Measurements from ENCODE around the gene NTRK3. TPM values are rescaled to one million over a fixed set of nuclear protein-coding genes. Genes with fewer than 3 reads are reported as not detected.

Gene NTRK3
- total RNA-seq, 1 donor from 2014 or later: 1.6 TPM

DNA sequence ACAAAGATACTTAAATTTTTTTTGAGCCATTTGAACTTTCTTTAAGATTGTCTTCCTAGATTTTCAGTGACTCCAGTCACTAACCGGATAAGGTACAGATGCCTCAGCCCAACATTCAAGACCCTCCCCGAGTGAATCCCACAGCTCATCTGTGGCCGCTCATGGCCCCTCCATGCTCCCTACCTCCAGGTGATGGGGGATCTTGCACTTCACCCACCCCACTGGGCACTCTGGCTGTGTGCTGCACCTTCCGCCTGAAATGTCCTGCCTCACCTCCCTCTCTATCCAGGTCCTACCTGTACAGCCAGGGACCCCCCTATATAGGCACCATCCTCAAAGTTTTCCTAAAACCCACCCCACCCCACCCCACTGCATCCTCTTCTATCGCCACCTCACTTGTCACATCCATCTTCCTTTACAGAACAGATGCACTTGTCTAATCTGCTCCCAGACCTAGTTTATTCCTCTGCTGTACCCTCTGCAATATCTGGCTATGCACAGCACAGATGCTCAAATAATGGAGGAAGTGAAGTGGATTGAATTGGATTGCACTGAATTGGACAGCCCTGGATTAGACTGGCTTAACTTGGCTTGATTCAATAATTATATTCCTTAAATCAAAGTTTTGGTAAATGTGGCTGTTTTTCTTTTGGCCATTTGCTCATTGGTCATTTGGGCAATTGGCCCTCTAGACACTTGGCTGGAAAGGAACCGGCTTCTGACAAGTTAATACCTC, 24.5 kb downstream of the NTRK3 start:
- DNase-seq (ENCODE audit: low spot score): no peak

DNA sequence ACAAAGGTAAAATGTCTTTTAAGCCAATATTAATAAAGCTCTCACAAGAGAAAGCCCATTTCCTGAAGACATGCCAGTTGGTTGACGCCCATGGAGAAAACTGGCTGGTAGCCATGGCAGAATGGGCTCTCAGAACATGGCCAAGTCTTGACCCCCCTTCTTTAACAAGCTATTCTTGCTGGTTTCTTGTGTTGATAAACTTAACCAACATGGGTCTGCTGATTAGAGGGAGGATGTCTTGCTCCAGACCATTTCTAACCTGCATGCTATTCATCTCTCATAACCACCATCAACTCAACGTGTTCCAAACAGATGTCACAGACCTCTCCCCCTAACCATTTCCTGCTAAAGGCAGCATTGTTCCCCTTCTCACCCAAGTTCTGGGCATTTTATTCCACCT, 25.7 kb downstream of the NTRK3 start:
- no peak for DNase-seq (ENCODE audit: low spot score)

DNA sequence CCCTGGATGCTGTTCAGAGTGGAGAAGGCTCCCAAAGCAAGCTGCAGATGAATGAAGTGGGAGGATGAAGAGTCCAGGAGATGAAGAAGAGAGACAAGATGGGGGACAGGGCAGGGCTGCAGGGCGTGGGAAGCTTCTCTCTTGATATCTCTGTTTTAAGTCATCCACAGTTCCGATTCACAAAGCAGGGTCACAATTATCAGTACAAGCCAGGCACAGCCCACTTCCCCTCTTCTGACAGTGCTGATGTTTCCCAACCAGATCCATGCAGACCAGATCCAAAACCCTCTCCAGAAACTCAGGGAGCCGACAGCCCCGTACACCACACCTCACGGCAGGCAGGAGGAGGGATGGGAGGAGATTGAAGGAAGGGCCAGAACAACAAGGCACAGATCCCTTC, 31.1 kb downstream of the NTRK3 start:
- DNase-seq (ENCODE audit: low spot score): no peak

DNA sequence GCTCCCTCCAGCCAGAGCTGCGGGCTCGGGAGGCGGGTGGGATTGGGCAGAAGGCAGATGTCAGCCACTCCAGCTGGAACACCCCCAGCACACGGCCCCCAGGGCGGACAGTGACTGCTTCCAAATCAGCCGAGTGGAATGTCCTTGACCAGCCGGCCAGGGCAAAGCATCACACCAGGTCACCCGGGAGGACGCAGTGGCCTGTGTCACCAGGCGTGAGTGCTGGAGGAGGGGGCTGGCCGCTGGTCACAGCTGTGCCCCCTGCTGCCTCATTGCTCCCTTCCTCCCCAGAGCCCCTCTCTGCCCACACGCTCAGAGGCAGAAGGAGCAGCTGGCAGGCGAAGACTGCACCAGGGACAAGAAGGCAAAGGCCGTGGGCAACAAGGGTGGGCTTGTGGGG, 33.5 kb downstream of the NTRK3 start:
- no peak for DNase-seq (ENCODE audit: low spot score)

DNA sequence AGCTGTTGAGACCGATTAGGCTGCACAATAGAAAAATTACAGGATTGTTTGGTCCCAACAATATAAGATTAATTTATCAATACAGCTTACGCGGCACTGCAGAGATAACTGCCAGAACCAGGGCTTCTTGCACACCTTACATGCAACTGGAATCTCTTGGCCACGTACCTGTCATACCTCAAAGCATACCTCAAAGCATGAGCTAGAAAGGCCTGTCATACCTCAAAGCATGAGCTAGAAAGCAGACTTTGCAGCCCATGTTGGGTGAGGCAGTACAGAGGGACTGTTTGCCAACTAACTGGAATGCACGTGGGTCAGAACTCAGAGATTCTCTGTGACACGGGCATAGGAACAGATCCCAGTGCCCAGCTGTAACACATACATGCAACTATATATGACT, 34.7 kb downstream of the NTRK3 start:
- no peak for DNase-seq (ENCODE audit: low spot score)

DNA sequence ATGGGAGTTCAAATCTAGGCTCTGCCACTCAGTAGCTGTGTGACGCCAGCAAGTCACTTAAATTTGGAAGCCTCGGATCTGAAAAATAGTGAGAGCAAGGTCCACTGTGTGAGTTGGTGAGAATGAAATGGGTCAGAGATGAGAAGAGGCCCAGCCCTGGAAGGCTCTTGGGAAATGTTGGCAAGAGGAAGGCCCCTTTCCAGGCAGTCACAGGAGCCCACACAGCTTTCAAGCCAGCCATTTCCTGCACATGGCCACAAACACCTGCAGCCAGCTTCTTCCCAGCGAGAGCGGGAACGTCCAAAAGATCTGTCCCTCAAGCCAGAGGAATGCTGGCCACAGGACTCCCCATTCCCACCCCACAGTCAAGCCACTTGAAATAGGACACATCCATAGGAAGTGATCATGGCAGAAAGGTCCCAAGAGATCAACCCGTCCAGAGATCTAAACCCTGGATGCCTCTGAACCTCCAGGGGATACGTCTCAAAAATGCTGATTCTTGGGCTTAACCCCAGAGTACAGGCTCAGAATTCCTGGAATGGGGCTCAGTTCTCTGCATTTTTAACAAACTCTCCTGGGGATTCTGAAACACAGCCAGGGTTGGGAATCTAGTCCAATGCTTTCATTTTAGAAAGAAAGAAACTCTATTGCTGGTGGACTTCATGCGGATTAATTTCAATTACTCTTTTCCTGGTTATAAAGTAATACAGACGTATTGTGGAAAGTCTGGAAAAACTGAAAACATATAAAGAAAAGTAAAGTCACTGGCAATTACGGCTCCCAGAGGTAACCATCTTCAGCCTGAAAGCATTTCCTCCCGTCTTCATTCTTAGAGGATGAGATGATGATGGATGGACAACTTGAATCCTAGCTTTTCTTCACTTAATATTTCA, 35.9 kb downstream of the NTRK3 start:
- no peak for DNase-seq (ENCODE audit: low spot score)

DNA sequence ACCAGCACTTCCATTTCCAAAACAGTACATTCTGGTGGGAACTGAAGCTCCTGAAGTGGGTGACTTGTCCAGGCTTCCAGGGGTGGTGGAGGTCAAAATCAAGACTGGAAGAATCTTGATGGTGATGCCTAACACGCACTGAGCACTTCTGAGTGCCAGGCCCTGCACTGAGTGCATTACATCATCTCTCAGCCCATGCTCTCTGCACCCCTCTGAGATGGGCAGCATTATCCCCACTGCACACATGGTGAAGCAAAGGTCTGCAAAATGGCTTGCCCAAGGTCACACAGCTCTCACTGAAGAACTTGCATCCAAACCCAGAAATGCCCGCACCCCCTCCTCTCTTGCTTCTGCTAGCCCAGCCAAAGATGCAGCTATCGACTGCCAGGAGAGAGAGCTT, 36.9 kb downstream of the NTRK3 start:
- DNase-seq (ENCODE audit: low spot score): no peak

DNA sequence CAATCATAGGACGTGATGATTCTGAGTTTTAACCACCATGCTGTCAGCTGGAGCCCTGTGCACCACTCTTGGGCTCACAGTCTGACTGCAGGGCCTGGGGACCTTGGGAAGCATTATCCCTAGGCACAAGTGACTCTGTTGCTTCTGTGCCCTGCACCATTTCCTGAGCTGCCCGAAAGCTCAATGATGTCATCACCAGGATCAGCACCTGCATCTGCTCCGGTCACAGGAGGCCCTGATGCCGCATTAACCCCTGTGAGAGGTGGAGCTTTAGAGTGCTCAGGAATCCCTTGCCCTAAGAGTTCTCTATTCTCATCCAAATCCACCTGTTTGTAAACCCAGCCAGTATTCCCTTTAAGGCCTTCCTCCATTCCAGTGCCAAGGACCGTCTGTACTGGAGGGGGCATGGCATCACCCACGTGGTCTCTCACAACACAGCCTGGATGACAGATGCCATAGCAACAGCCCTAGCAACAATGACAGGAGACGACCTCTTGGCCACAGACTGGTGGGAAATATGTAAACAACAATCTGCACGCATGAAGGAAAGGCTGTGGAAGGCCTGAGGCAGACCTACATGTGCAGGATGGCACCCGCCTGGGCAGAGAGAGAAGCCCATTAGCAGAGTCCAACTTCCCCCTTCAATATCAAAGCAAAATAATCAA, 37.9 kb downstream of the NTRK3 start:
- no peak for DNase-seq (ENCODE audit: low spot score)

DNA sequence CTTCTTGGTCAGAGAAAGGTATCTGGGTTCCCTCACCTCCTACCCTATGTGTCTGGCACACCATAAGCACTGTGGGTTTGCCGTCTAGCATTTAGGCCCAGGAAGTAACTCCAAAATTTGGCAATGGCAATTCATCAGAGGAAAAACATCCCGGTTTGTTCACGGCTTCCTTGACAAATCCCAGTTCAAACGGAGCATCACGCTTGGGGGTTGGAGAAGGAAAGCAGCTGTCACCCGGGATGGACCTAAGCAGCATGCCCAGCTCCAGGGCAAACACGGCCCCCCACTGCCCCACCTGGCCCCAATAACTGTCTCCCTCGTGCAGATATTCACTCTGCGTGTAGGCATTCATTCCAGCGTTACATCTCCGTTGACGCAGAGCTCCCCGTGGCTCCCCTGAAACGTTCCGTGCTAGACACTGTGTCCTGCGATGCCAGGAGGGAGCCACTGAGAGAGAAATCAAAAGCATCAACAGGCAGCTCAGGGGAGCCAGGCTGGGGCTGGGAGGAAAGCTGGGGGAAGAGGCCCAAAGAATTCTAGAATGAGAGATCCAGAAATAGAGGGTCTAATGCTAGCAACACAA, 41.4 kb downstream of the NTRK3 start:
- DNase-seq (ENCODE audit: low spot score): no peak

DNA sequence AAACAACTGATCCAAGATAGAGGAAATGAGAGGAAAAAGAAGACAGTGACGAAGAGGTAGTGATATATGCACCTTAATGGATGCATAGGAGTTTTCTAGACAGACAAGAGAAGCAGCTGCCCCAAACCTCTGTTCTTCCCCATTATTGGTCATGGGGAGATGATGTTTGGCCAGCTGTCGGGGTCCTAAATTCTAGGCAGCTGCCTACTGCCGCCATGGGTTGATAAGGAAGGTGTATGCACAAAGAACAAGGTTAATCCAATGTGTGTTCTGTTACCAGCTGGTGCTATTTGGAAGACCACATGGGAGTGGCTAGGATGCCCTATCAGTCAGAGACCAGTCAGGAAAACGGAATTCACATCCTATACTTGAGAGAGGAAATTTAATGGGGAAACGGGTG, 47.4 kb downstream of the NTRK3 start:
- DNase-seq (ENCODE audit: low spot score): no peak

DNA sequence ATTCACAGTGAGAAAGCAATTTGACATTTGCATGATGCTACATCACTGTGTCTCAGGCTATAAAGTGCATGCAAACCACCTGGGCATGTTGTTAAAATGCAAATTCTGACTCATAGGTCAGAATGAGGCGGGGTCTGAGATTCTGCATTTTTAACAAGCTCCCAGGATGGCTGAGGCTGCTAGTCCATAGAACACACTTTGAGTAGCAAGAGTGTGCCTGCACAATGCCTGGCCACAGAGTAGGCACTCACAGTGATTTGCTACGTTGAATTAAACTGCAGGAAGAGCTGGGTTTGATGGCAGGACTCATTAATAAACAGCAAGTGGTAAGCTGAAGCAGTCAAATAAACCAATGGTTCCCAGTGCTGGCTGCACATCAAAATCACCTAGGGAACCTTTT, 48.1 kb downstream of the NTRK3 start:
- DNase-seq (ENCODE audit: low spot score): no peak

DNA sequence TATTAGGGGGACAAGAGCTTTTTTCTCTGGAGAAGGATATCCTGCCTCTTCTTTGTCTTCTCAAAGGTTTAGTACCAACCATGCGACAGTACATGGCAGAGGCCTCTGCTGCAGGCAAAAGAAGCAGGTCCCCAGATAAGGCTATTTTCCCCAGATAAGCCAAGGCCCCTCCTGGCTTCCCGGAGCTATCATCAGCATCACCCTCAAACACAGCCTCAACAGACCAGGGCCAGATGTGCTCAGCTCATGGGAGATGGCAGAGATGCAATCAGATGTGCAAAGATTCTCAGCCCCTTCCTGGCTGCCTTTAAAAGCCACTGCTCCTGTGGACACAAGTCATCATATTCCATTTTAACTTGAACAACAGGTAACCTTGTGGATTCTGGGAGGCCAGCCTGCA, 49.0 kb downstream of the NTRK3 start:
- no peak for DNase-seq (ENCODE audit: low spot score)

DNA sequence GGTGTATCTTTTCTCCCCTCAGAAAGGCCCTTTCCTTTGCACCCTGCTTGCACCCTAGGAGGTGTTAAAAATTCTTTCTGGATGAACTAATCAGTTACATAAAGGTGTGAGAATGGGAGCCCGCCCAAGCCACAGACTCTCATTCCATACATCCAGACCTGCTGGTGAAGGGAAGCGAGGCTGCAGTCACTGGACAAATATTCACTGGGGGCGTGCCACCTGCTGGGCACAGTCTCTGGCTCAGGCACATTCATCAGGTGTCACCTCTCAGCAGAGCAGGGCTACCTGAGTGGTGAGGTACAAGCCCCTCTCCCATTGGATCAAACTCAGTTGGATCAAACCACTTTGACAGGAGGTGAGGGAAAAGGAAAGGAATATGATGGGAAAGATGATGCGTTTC, 52.0 kb downstream of the NTRK3 start:
- no peak for DNase-seq (ENCODE audit: low spot score)

DNA sequence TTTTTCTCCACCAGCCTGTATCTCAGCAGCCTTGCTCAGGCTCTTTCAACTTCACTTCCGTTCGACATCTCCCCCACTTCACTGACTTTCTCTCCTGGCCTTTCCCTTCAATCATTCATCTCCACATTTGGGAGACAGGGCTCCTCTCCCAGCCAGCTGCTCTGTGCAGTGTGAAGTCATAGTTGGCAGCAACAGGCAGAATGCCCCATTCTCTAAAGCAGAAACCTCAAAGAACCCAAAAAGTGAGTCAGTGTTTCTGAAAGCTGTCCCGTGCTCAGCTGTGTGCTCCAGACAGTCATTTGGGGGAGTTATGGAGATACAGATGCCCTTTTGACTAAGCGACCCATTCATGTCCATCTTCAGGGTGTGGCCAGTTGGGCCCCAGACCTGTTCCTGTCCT, 54.3 kb downstream of the NTRK3 start:
- DNase-seq (ENCODE audit: low spot score): no peak

DNA sequence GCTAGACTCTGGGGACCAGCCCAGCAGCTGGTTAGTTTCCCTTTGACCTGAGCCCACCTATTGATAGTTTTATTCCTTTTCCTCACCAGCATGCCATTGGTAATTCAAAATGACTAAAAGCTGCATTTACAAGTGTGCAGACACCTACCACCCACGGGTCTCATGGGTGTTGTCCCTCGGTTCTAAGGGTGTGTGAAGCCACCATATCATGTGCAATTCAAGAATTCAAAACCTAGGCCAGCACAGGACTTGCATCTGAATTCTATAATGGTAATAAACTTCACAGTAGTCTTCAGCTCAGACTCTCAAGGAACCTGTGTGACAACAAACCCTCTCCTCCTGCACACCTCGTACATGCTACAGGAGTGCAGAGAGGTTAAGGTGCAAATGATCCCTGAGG, 55.3 kb downstream of the NTRK3 start:
- DNase-seq (ENCODE audit: low spot score): no peak

DNA sequence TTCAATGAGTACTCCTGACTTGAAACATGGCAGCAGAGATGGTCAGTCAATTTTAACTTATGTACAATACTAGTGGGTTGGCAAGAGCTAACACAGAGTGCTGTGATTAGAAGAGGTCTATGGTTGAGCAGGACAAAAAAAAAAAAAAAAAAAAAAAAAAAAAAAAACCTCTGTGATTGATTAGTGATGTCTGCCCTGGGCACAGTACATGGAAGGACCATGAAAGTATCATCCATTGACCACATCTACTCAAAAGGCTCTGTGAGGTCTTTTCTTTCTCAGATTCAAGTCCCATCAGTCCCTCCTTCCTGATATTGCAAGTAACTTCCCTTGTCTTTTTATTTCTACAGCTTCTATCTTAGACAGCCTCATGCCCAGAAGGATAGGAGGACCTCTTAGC, 59.6 kb downstream of the NTRK3 start:
- no peak for DNase-seq (ENCODE audit: low spot score)

DNA sequence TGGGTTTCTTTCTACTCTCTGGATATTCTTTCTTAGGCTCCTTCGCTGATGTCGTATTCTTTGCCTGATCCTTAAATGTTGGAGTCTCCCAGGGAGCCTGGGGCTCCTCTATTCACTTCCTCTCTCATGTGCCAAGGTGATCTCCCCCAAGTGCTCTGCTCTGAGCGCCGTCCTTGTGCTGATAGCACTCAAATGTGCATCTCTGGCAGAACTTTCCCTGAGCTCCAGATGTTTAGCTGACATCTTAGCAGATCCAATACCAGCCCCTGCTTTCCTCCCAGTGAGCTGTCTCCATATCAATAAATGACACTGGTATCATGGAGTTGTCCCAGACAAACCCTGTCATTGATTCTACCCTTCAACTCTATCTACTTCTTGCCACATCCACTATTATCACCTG, 62.4 kb downstream of the NTRK3 start:
- DNase-seq (ENCODE audit: low spot score): no peak

DNA sequence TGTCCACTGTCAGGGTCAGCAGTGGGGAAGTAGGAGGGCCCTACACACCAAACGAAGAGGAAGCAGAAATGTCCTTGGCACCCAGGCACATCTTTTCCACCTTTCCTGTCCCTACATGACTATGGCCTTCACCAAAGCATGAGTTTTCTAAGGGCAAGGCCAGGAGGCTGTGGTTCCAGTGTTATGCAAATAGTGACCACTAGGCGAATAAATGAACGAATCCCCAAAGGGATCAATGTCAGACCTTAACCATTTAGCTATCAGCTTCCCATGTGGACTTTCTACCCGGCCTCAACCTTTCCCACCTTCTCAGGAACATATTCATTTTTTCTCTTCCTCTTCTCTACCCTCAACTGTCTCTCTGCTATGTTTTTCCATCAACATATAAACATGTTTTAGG, 63.1 kb downstream of the NTRK3 start:
- DNase-seq (ENCODE audit: low spot score): no peak

DNA sequence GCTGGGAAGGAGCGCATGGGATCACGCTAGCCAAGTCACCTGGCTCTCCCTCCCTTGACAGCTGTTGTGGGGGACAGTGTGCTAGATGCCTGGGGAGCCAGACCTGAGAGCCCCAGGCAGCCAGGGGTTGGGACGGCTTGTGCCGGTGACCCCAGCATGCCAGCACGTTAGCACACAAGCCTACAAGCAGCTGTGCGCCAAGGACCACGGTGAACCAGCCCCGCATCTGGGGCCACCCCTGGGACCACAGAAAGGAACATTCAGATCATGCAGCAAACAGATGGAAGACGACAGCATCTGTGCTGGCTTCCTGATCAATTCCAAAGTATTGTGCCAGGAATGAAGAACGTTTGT, 64.8 kb downstream of the NTRK3 start:
- DNase-seq (ENCODE audit: low spot score): no peak

DNA sequence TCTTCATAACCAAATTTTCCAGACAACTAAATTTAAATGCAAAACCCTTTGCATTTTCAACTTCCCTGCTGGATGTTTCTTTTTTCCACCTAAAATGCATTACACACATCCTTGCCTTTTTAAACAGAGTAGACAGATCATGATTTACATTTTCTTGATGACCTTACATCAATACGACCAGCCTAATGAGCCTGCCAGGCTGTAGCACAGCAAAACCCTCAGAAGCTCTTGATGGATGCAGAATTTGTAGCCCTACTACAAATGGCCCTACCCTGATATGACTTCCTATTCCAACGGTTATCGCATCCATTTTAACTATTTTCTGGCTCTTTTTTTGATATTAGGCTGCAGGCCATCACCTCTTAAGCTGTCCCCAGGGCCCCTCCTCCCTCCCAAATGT, 66.3 kb downstream of the NTRK3 start:
- no peak for DNase-seq (ENCODE audit: low spot score)

DNA sequence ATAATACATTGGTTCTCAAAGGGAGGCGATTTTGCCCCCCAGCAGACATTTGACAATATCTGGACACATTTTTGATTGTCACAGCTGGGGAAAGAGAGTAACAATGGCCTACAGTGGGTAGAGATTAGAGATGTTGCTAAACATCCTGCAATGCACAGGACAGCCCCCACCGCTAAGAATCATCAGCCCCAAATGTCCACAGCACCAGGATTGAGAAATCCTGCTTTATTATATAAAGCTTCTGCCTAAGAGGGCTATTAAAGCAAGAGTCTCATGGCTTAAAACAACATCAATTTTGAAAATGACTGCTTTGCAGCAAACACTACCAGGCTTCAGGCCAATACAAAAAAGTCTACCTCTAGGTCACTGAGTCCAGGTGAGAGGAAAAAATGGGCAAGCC, 68.2 kb downstream of the NTRK3 start:
- no peak for DNase-seq (ENCODE audit: low spot score)

DNA sequence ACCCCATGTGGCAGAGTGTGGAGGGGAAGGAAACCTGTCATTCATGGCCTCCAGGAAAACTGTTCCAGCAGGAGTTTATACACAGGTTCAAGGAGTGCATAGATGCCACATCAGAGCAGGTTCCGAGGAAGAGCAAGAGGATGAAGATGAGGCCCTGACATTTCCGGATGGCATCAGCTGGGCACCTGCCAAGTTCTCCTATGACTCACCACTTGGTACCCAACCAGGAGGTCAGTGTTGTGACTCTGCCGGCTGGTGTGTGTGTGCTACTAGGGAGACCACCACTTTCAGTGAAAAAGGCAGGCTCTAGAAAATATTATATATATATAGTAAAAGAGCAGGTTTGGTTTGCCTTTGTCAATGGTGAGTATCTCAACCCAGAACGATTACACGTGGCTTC, 69.3 kb downstream of the NTRK3 start:
- no peak for DNase-seq (ENCODE audit: low spot score)

DNA sequence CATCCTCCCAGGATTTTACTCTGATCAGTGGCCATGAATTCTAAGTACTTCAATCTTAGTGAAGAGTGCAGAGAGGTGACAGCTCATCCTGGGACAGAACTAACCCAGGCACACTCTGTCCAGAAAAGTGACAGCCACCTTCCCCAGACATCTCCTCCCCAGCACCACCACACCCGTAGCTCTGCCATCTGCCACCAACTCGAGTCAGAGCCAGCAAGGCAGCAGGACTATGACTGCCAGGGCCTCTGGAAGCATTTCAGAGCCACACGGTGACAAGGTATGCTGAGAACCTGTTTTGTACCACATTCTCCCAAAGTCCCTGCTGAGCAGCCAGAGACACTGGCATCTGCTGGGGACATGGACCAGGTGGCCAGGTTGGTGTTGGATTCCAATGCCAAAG, 71.0 kb downstream of the NTRK3 start:
- no peak for DNase-seq (ENCODE audit: low spot score)
